Activated naive CD8-positive, alpha-beta T cell treated with anti-CD3 and anti-CD28 coated beads, Interleukin-2, amount 50 U/mL, for 24 hours (primary cell): ENCODE data around the gene SV2C.
"Not testable (repeated sequence)": the region's sequence is repeated elsewhere in the genome, so short reads cannot be mapped to it uniquely, and the experiment has no call there.

Experiments
- ATAC-seq: fragments of 150-1000 bp; cut with Tn5 transposase; one replicate; pipeline ENCODE4 v1.10.0; 2021
- DNase-seq: peaks from one replicate; pipeline ENCODE4 v3.0.0; 2021
- H3K27ac Mint-ChIP-seq: one replicate; pipeline ENCODE4 v1.8.0; 2021; ENCODE audit warnings: mild to moderate bottlenecking, mixed read lengths
- H3K27me3 Mint-ChIP-seq: one replicate; pipeline ENCODE4 v1.8.0; 2021; ENCODE audit warnings: mixed read lengths
- H3K36me3 Mint-ChIP-seq: one replicate; pipeline ENCODE4 v1.8.0; 2021; ENCODE audit warnings: low read depth, mixed read lengths
- H3K4me1 Mint-ChIP-seq: one replicate; pipeline ENCODE4 v1.8.0; 2021; ENCODE audit warnings: mixed read lengths
- H3K4me3 Mint-ChIP-seq: one replicate; pipeline ENCODE4 v1.8.0; 2021; ENCODE audit warnings: mild to moderate bottlenecking, moderate library complexity, mixed read lengths
- H3K9me3 Mint-ChIP-seq: one replicate; pipeline ENCODE4 v1.8.0; 2021; ENCODE audit warnings: mixed read lengths

SV2C gene

GRCh38 chr5:76082772-76083554 lies at the start of gene SV2C:
Gene SV2C, plus strand, starts transcription at chr5:76083383. Its CDS starts 48,368 bp downstream, at chr5:76131751.
- H3K4me1 Mint-ChIP-seq = peaks cover 28% of the 10 kb centered on the region
- no peaks in the 10 kb centered on the region for H3K36me3 Mint-ChIP-seq
- H3K27me3 Mint-ChIP-seq = peaks cover 75% of the 10 kb centered on the region
- DNase-seq (peak; percentile 44), ATAC-seq (peak; percentile 66)
- H3K27ac Mint-ChIP-seq = no peak within 1 kb of the TSS
- H3K9me3 Mint-ChIP-seq = no peaks in the 10 kb centered on the region
- peak within 1 kb of the TSS; percentile 69 for H3K4me3 Mint-ChIP-seq

- not testable (repeated sequence) for H3K4me1 Mint-ChIP-seq, H3K27ac Mint-ChIP-seq, H3K9me3 Mint-ChIP-seq, H3K36me3 Mint-ChIP-seq, ATAC-seq
- peak; percentile 4 for DNase-seq
- H3K27me3 Mint-ChIP-seq = peaks cover 22% of the 10 kb centered on the region
- peak overlapping the region; percentile 43 for H3K4me3 Mint-ChIP-seq
These were observed 45.4 kb upstream of the SV2C start for GRCh38 chr5:76037736-76038151.

- peaks cover 22% of the 10 kb centered on the region for H3K27me3 Mint-ChIP-seq
- H3K4me1 Mint-ChIP-seq = peaks cover 5% of the 10 kb centered on the region
- ATAC-seq = no peak
- no peaks in the 10 kb centered on the region for H3K9me3 Mint-ChIP-seq
- peak overlapping the region; percentile 43 for H3K4me3 Mint-ChIP-seq
- H3K36me3 Mint-ChIP-seq = no peaks in the 10 kb centered on the region
- no peak overlapping the region for H3K27ac Mint-ChIP-seq
- no peak for DNase-seq
These were observed 45.0 kb upstream of the SV2C start for GRCh38 chr5:76038212-76038611.

GRCh38 chr5:76040806-76041205 lies 42.4 kb upstream of the SV2C start:
- ATAC-seq = no peak
- H3K27me3 Mint-ChIP-seq = peaks cover 26% of the 10 kb centered on the region

GRCh38 chr5:76041863-76042262 lies 41.3 kb upstream of the SV2C start:
- H3K27me3 Mint-ChIP-seq = peaks cover 29% of the 10 kb centered on the region
- ATAC-seq (no peak), DNase-seq (peak; percentile 3)
- no peaks in the 10 kb centered on the region for H3K36me3 Mint-ChIP-seq
- H3K27ac Mint-ChIP-seq = no peak overlapping the region
- H3K9me3 Mint-ChIP-seq = no peaks in the 10 kb centered on the region
- H3K4me3 Mint-ChIP-seq = no peak overlapping the region
- peaks cover 5% of the 10 kb centered on the region for H3K4me1 Mint-ChIP-seq

More at GRCh38 chr5:76040806-76041205, 42.4 kb upstream of the SV2C start:
- H3K4me1 Mint-ChIP-seq = peaks cover 5% of the 10 kb centered on the region
- no peak overlapping the region for H3K27ac Mint-ChIP-seq
- no peak overlapping the region for H3K4me3 Mint-ChIP-seq
- no peak for DNase-seq
- no peaks in the 10 kb centered on the region for H3K36me3 Mint-ChIP-seq
- no peaks in the 10 kb centered on the region for H3K9me3 Mint-ChIP-seq

GRCh38 chr5:76046741-76047140 lies 36.4 kb upstream of the SV2C start:
- Mint-ChIP-seq H3K36me3 (no peaks in the 10 kb centered on the region), H3K4me3 (no peak overlapping the region), H3K27ac (no peak overlapping the region), H3K9me3 (no peaks in the 10 kb centered on the region), H3K27me3 (peaks cover 24% of the 10 kb centered on the region), H3K4me1 (no peaks in the 10 kb centered on the region)
- no peak for DNase-seq
- ATAC-seq = no peak

GRCh38 chr5:76050134-76050533 lies 33.0 kb upstream of the SV2C start:
- Mint-ChIP-seq H3K36me3 (no peaks in the 10 kb centered on the region), H3K4me3 (no peak overlapping the region), H3K27me3 (peaks cover 18% of the 10 kb centered on the region), H3K9me3 (no peaks in the 10 kb centered on the region), H3K27ac (no peak overlapping the region), H3K4me1 (no peaks in the 10 kb centered on the region)
- DNase-seq = no peak
- no peak for ATAC-seq

- DNase-seq (no peak), ATAC-seq (no peak)
- Mint-ChIP-seq H3K27ac (no peak overlapping the region), H3K27me3 (peaks cover 9% of the 10 kb centered on the region), H3K36me3 (no peaks in the 10 kb centered on the region), H3K9me3 (no peaks in the 10 kb centered on the region), H3K4me3 (no peak overlapping the region), H3K4me1 (no peaks in the 10 kb centered on the region)
These were observed 20.6 kb upstream of the SV2C start for GRCh38 chr5:76062502-76063041.

GRCh38 chr5:76065258-76065657 lies 17.9 kb upstream of the SV2C start:
- no peaks in the 10 kb centered on the region for H3K36me3 Mint-ChIP-seq
- DNase-seq = no peak
- no peak overlapping the region for H3K4me3 Mint-ChIP-seq
- no peaks in the 10 kb centered on the region for H3K4me1 Mint-ChIP-seq
- no peak for ATAC-seq
- no peaks in the 10 kb centered on the region for H3K9me3 Mint-ChIP-seq
- H3K27me3 Mint-ChIP-seq = peaks cover 13% of the 10 kb centered on the region
- H3K27ac Mint-ChIP-seq = no peak overlapping the region

- ATAC-seq (no peak), DNase-seq (no peak)
- no peaks in the 10 kb centered on the region for H3K9me3 Mint-ChIP-seq
- no peaks in the 10 kb centered on the region for H3K4me1 Mint-ChIP-seq
- no peak overlapping the region for H3K4me3 Mint-ChIP-seq
- no peaks in the 10 kb centered on the region for H3K36me3 Mint-ChIP-seq
- H3K27me3 Mint-ChIP-seq = peaks cover 17% of the 10 kb centered on the region
- no peak overlapping the region for H3K27ac Mint-ChIP-seq
These were observed 14.0 kb upstream of the SV2C start for GRCh38 chr5:76069061-76069735.

GRCh38 chr5:76074487-76075065 lies 8.6 kb upstream of the SV2C start:
- peaks cover 37% of the 10 kb centered on the region for H3K27me3 Mint-ChIP-seq
- no peaks in the 10 kb centered on the region for H3K4me1 Mint-ChIP-seq
- H3K9me3 Mint-ChIP-seq = no peaks in the 10 kb centered on the region

GRCh38 chr5:76081811-76082771 lies 1.1 kb upstream of the SV2C start:
- no peak overlapping the region for H3K27ac Mint-ChIP-seq
- peak; percentile 6 for DNase-seq
- ATAC-seq = no peak
- H3K4me1 Mint-ChIP-seq = peaks cover 28% of the 10 kb centered on the region
- H3K4me3 Mint-ChIP-seq = peak overlapping the region; percentile 69
- H3K36me3 Mint-ChIP-seq = no peaks in the 10 kb centered on the region
- peaks cover 78% of the 10 kb centered on the region for H3K27me3 Mint-ChIP-seq
- no peaks in the 10 kb centered on the region for H3K9me3 Mint-ChIP-seq

More at GRCh38 chr5:76074487-76075065, 8.6 kb upstream of the SV2C start:
- no peaks in the 10 kb centered on the region for H3K36me3 Mint-ChIP-seq
- DNase-seq = no peak
- no peak overlapping the region for H3K27ac Mint-ChIP-seq
- no peak overlapping the region for H3K4me3 Mint-ChIP-seq
- ATAC-seq = peak; percentile 36

- peaks cover 69% of the 10 kb centered on the region for H3K27me3 Mint-ChIP-seq
- peak overlapping the region; percentile 69 for H3K4me3 Mint-ChIP-seq
- H3K9me3 Mint-ChIP-seq = no peaks in the 10 kb centered on the region
- no peak overlapping the region for H3K27ac Mint-ChIP-seq
- H3K36me3 Mint-ChIP-seq = no peaks in the 10 kb centered on the region
- DNase-seq (peak; percentile 16), ATAC-seq (peak; percentile 48)
- H3K4me1 Mint-ChIP-seq = peaks cover 28% of the 10 kb centered on the region
These were observed 642 bp downstream of the SV2C start for GRCh38 chr5:76083555-76084495.
